ENCODE data around the gene GRIN2A.

Gene GRIN2A

GRCh38 chr16:10085078-10085798, 97.0 kb downstream of the GRIN2A start:
- no peak for DNase-seq (ENCODE audit: low read depth)

- DNase-seq (ENCODE audit: low read depth): no peak
Observed at GRCh38 chr16:10083301-10083700, 98.9 kb downstream of the GRIN2A start.

GRCh38 chr16:10081201-10081940, 100.9 kb downstream of the GRIN2A start:
- DNase-seq (ENCODE audit: low read depth): no peak

GRCh38 chr16:10080051-10080772, 102.0 kb downstream of the GRIN2A start:
- DNase-seq (ENCODE audit: low read depth): no peak

- DNase-seq (ENCODE audit: low read depth): no peak
Observed at GRCh38 chr16:10078541-10078949, 103.7 kb downstream of the GRIN2A start.

GRCh38 chr16:10077861-10078260, 104.4 kb downstream of the GRIN2A start:
- DNase-seq (ENCODE audit: low read depth): no peak

- no peak for DNase-seq (ENCODE audit: low read depth)
Observed at GRCh38 chr16:10076037-10076436, 106.2 kb downstream of the GRIN2A start.

GRCh38 chr16:10070591-10070990, 111.6 kb downstream of the GRIN2A start:
- no peak for DNase-seq (ENCODE audit: low read depth)

- DNase-seq (ENCODE audit: low read depth): no peak
Observed at GRCh38 chr16:10069374-10069773, 112.9 kb downstream of the GRIN2A start.

GRCh38 chr16:10067835-10068234, 114.4 kb downstream of the GRIN2A start:
- DNase-seq (ENCODE audit: low read depth): no peak

- no peak for DNase-seq (ENCODE audit: low read depth)
Observed at GRCh38 chr16:10067406-10067805, 114.8 kb downstream of the GRIN2A start.

- no peak for DNase-seq (ENCODE audit: low read depth)
Observed at GRCh38 chr16:10065019-10065418, 117.2 kb downstream of the GRIN2A start.

GRCh38 chr16:10048850-10049249, 133.4 kb downstream of the GRIN2A start:
- no peak for DNase-seq (ENCODE audit: low read depth)

- DNase-seq (ENCODE audit: low read depth): no peak
Observed at GRCh38 chr16:10045947-10046346, 136.3 kb downstream of the GRIN2A start.

GRCh38 chr16:10045291-10045775, 136.9 kb downstream of the GRIN2A start:
- DNase-seq (ENCODE audit: low read depth): no peak

GRCh38 chr16:10040136-10041080, 141.8 kb downstream of the GRIN2A start:
- no peak for DNase-seq (ENCODE audit: low read depth)

- no peak for DNase-seq (ENCODE audit: low read depth)
Observed at GRCh38 chr16:10039220-10040096, 142.8 kb downstream of the GRIN2A start.

GRCh38 chr16:10037751-10038150, 144.5 kb downstream of the GRIN2A start:
- DNase-seq (ENCODE audit: low read depth): no peak

- DNase-seq (ENCODE audit: low read depth): no peak
Observed at GRCh38 chr16:10036956-10037355, 145.3 kb downstream of the GRIN2A start.

GRCh38 chr16:10033556-10033955, 148.7 kb downstream of the GRIN2A start:
- DNase-seq (ENCODE audit: low read depth): no peak

- no peak for DNase-seq (ENCODE audit: low read depth)
Observed at GRCh38 chr16:10031955-10032354, 150.3 kb downstream of the GRIN2A start.

Data from stimulated activated CD8-positive, alpha-beta memory T cell treated with anti-CD3 and anti-CD28 coated beads, Interleukin-12 subunit alpha, Interleukin-12 subunit beta, amount 100 ng/mL, for 4 hours (primary cell).